B cell (primary cell): ENCODE measurements around the gene CAGE1. TPM values are rescaled to one million over a fixed set of nuclear protein-coding genes. Genes with fewer than 3 reads are reported as not detected.

Source experiments
- ATAC-seq: fragments of 200-7000 bp; cut with Tn5 transposase; one replicate; pipeline ENCODE4 v1.10.0; 2021; ENCODE audit warnings: low read depth, mild to moderate bottlenecking, moderate number of reproducible peaks, moderate library complexity
- CTCF ChIA-PET: fragments of 350-600 bp; sonication (Branson Sonifier 250); formaldehyde crosslinking; loops from one replicate; lab custom pipeline; 2021; ENCODE audit warnings: antibody characterized with exemption, inconsistent platforms; lab: Charles Lee
- POLR2A ChIA-PET: fragments of 350-600 bp; sonication (Branson Sonifier 250); formaldehyde crosslinking; loops from one replicate; lab custom pipeline; 2021; ENCODE audit warnings: antibody characterized with exemption; lab: Charles Lee
- DNase-seq: peaks from one replicate; pipeline ENCODE4 v3.0.0; 2013
- H2AFZ ChIP-seq: 2 replicates; pipeline ENCODE4 v1.6.1; 2012; ENCODE audit warnings: mild to moderate bottlenecking, low read depth, low read length; ENCODE audit not compliant: insufficient read depth, poor library complexity, severe bottlenecking
- H3K27ac ChIP-seq, 2 donors: 1 replicate in 1 of 2; 2 replicates in 1 of 2; pipeline ENCODE4 v1.5.1; 2012 to 2013; ENCODE audit warnings: low read length in 2 of 2, mild to moderate bottlenecking in 2 of 2, moderate library complexity in 1 of 2
- H3K27me3 ChIP-seq, 4 experiments: fragments of 200-600 bp in 1 of 4; sonication (generic) in 1 of 4; replicated peaks in 1 of 4; 1 replicate in 2 of 4; 2 replicates in 2 of 4; pipeline versions ENCODE4 v1.6.1 to v1.7.0; 2013 to 2016; ENCODE audit warnings: low read length in 3 of 4, mild to moderate bottlenecking in 2 of 4, mixed read lengths in 1 of 4, moderate library complexity in 1 of 4; ENCODE audit not compliant: insufficient read depth in 4 of 4, control insufficient read depth in 3 of 4; ENCODE audit errors: control extremely low read depth in 1 of 4
- H3K36me3 ChIP-seq, 2 experiments: replicated peaks in 1 of 2; 1 replicate in 1 of 2; 2 replicates in 1 of 2; pipeline versions ENCODE4 v1.6.1 to v1.7.1; 2013; ENCODE audit warnings: low read length in 1 of 2; ENCODE audit not compliant: insufficient read depth in 2 of 2, control insufficient read depth in 1 of 2; ENCODE audit errors: control extremely low read depth in 1 of 2, extremely low read depth in 1 of 2
- H3K4me1 ChIP-seq, 2 donors: fragments of 200-600 bp in 1 of 2; sonication (generic) in 1 of 2; 1 replicate in 1 of 2; 2 replicates in 1 of 2; pipeline versions ENCODE4 v1.5.1 to v1.6.1; 2013 to 2017; ENCODE audit warnings: low read length in 2 of 2; ENCODE audit not compliant: control insufficient read depth in 2 of 2, insufficient read depth in 2 of 2
- H3K4me2 ChIP-seq: replicated peaks from 2 replicates; pipeline ENCODE3; 2012; ENCODE audit warnings: mild to moderate bottlenecking, low read depth, low read length; ENCODE audit not compliant: poor library complexity, severe bottlenecking
- H3K4me3 ChIP-seq, 5 experiments: fragments of 200-600 bp in 1 of 5; sonication (generic) in 1 of 5; 1 replicate in 3 of 5; 2 replicates in 2 of 5; pipeline versions ENCODE4 v1.5.1 to v1.7.0; 2011 to 2016; ENCODE audit warnings: low read length in 4 of 5, mild to moderate bottlenecking in 4 of 5, low read depth in 2 of 5, control low read depth in 1 of 5, moderate library complexity in 1 of 5; ENCODE audit not compliant: insufficient read depth in 1 of 5; ENCODE audit errors: control extremely low read depth in 1 of 5, extremely low read depth in 1 of 5
- H3K79me2 ChIP-seq: fragments of 200-600 bp; sonication (generic); one replicate; pipeline ENCODE4 v1.6.0; 2016; ENCODE audit warnings: low read length; ENCODE audit not compliant: control insufficient read depth, insufficient read depth
- H3K9ac ChIP-seq: fragments of 200-600 bp; sonication (generic); 2 replicates; pipeline ENCODE4 v1.6.1; 2017; ENCODE audit warnings: mild to moderate bottlenecking, low read length, moderate library complexity
- H3K9me3 ChIP-seq, 3 donors: one replicate each; pipeline versions ENCODE4 v1.6.1 to v1.7.1; 2013; ENCODE audit warnings: low read length in 2 of 3; ENCODE audit not compliant: control insufficient read depth in 2 of 3, insufficient read depth in 1 of 3; ENCODE audit errors: control extremely low read depth in 1 of 3
- H4K20me1 ChIP-seq: 2 replicates; pipeline ENCODE4 v1.6.0; 2012; ENCODE audit warnings: mild to moderate bottlenecking, low read length; ENCODE audit not compliant: insufficient read depth, control insufficient read depth, poor library complexity, severe bottlenecking
- H3K27ac Mint-ChIP-seq: one replicate; pipeline ENCODE4 v1.8.0; 2021; ENCODE audit warnings: mixed read lengths
- H3K27me3 Mint-ChIP-seq: one replicate; pipeline ENCODE4 v1.8.0; 2021; ENCODE audit warnings: mixed read lengths
- H3K4me1 Mint-ChIP-seq: one replicate; pipeline ENCODE4 v1.8.0; 2021; ENCODE audit warnings: mixed read lengths
- H3K4me3 Mint-ChIP-seq: one replicate; pipeline ENCODE4 v1.8.0; 2021; ENCODE audit warnings: mixed read lengths
- H3K9me3 Mint-ChIP-seq: one replicate; pipeline ENCODE4 v1.8.0; 2022; ENCODE audit warnings: mixed read lengths; ENCODE audit not compliant: insufficient read depth
- EZH2 ChIP-seq: IDR thresholded peaks from 2 replicates; pipeline ENCODE4 v1.6.1; 2012; ENCODE audit warnings: borderline replicate concordance, low read depth, mild to moderate bottlenecking, moderate library complexity, low read length; ENCODE audit not compliant: insufficient read depth, poor library complexity, severe bottlenecking
- WGBS: methylation state at CpG from one replicate; pipeline ENCODE4 v1.1.5; 2013; ENCODE audit warnings: missing lambda C conversion rate; ENCODE audit not compliant: insufficient coverage; 5-methylcytosine and 5-hydroxymethylcytosine counted together
- intact Hi-C: fragments of 100-400 bp; cut with micrococcal nuclease; formaldehyde crosslinking; loops from one replicate; pipeline ENCODE4 v1.10.0; 2022
- polyA plus RNA-seq: library from polyadenylated mRNA; depleted of rRNA; stranded (reverse); fragments of >200 nt; gene quantifications from 2 replicates; pipeline ENCODE4 v1.2.3, GENCODE V29; 2012
- total RNA-seq, 2 donors: library from RNA; stranded (reverse); fragments of 120-200 nt in 1 of 2; gene quantifications; 1 replicate in 1 of 2; 2 replicates in 1 of 2; pipeline versions ENCODE4 v1.2.3 to v1.2.4, GENCODE V29; 2013 to 2022
- TF ChIP-seq, protein P1 (sequence below): fragments of 200-600 bp; IDR thresholded peaks from one replicate; pipeline ENCODE4 v1.8.0; 2022; ENCODE audit warnings: antibody characterized with exemption, mild to moderate bottlenecking

Gene CAGE1
- total and polyA plus RNA-seq, 2 donors (not counting 1 experiment from before 2014, with no cell fraction given), result 0.13 to 0.34 TPM

DNA sequence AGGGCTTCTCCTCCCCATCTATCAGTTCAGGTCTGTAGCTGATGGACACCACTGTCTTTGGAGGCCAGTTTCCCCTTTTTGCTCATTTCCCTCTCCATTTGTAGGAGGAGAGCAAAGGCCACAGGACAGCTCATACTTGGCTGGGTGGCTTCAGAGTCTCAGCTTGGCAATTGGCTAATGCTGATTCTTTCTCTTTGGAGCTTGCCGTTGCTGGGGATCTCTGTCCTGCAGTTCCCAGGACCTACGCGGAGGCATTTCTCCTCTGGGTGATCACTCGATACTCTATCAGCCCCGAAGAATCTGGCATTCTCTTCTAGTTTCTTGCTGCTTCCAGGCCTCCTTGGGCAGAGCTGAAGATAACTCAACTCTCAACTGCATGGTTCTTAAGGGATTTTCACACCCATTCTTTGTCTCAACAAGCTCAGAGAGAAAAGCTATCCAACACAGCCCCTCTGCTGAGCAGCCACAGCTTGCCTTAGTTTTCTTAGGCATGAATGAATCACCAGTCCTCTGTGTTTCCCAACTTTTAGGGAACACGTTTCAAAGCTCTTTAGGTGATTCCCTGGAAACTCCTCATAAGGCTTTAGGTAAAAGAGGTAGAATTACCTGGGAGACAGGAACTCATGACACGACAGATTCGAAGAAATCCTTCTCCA lies 57.3 kb downstream of the CAGE1 start:
- CTCF ChIA-PET, result no interaction called here
- TF ChIP-seq, protein P1, sequence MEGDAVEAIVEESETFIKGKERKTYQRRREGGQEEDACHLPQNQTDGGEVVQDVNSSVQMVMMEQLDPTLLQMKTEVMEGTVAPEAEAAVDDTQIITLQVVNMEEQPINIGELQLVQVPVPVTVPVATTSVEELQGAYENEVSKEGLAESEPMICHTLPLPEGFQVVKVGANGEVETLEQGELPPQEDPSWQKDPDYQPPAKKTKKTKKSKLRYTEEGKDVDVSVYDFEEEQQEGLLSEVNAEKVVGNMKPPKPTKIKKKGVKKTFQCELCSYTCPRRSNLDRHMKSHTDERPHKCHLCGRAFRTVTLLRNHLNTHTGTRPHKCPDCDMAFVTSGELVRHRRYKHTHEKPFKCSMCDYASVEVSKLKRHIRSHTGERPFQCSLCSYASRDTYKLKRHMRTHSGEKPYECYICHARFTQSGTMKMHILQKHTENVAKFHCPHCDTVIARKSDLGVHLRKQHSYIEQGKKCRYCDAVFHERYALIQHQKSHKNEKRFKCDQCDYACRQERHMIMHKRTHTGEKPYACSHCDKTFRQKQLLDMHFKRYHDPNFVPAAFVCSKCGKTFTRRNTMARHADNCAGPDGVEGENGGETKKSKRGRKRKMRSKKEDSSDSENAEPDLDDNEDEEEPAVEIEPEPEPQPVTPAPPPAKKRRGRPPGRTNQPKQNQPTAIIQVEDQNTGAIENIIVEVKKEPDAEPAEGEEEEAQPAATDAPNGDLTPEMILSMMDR, result no peak
- no peak for TF ChIP-seq EZH2
- Histone ChIP-seq H3K36me3 (no peaks in the 10 kb centered on the region), H3K9ac (no peak overlapping the region), H3K27me3 (no peaks in the 10 kb centered on the region), H3K4me1 (no peaks in the 10 kb centered on the region), H3K79me2 (no peaks in the 10 kb centered on the region), H3K4me3 (no peak overlapping the region), H3K9me3 (no peaks in the 10 kb centered on the region), H3K27ac (no peak overlapping the region), H2AFZ (no peak overlapping the region), H3K4me2 (no peak overlapping the region), H4K20me1 (no peaks in the 10 kb centered on the region)
- DNase-seq (no peak), ATAC-seq (no peak)
- WGBS, result 96% methylated on average over 5 of the region's 8 CpGs
- Mint-ChIP-seq H3K27me3 (no peaks in the 10 kb centered on the region), H3K9me3 (no peaks in the 10 kb centered on the region), H3K4me3 (no peak overlapping the region), H3K4me1 (no peaks in the 10 kb centered on the region), H3K27ac (no peak overlapping the region)
- intact Hi-C loops, result no loop called here
- POLR2A ChIA-PET, result no interaction called here

DNA sequence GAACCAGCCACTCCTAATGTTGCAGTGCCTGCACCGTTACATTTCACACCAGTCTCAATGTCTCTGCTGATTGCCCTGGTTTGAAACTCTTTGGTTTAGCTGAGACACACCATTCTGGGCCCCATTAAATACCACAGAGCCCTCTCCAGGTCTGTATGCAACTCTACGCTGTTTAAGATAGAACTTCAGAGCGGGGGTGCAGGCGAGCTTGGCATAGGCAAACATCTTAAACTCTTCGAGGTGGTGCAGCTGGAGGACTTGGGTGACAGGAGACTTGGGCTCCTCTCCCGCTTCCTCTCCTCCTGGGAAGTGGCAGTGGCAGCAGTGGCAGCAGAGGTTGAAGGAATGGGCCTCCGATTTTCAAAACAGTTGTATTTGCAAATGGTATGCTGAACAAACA lies 58.1 kb downstream of the CAGE1 start:
- Histone ChIP-seq H3K4me2 (no peak overlapping the region), H3K36me3 (no peaks in the 10 kb centered on the region), H2AFZ (no peak overlapping the region), H3K27me3 (no peaks in the 10 kb centered on the region), H3K27ac (no peak overlapping the region), H3K4me1 (peaks cover 0 to under 1% of the 10 kb centered on the region in 2 donors), H4K20me1 (no peaks in the 10 kb centered on the region), H3K9me3 (no peaks in the 10 kb centered on the region), H3K4me3 (no peak overlapping the region), H3K79me2 (no peaks in the 10 kb centered on the region), H3K9ac (no peak overlapping the region)
- Mint-ChIP-seq H3K4me1 (peaks cover 2% of the 10 kb centered on the region), H3K9me3 (no peaks in the 10 kb centered on the region), H3K27me3 (no peaks in the 10 kb centered on the region), H3K27ac (no peak overlapping the region), H3K4me3 (no peak overlapping the region)
- intact Hi-C loops, result no loop called here
- DNase-seq (no peak), ATAC-seq (no peak)
- CTCF ChIA-PET, result no interaction called here
- TF ChIP-seq, protein P1, result no peak
- no peak for TF ChIP-seq EZH2
- POLR2A ChIA-PET, result no interaction called here
- WGBS, result 100% methylated on average over 5 of the region's 7 CpGs
